Measurements from ENCODE around the gene KCTD10.

- TF ChIP-seq CTCF (IDR thresholded peaks at IDR 0.05; ENCODE audit: insufficient read depth, low read length) (no peak), REST (IDR thresholded peaks at IDR 0.05; ENCODE audit: insufficient replicate concordance, low read depth) (no peak), POLR2AphosphoS5 (IDR thresholded peaks at IDR 0.05; ENCODE audit: low read depth) (no peak)
These were observed 35.5 kb upstream of the KCTD10 start for GRCh38 chr12:109512608-109513007.

All from HL-60 (cell line).